ENCODE measurements around the gene TM7SF3.
"Not testable (repeated sequence)": the region's sequence is repeated elsewhere in the genome, so short reads cannot be mapped to it uniquely, and the experiment has no call there.

The TM7SF3 gene

DNA sequence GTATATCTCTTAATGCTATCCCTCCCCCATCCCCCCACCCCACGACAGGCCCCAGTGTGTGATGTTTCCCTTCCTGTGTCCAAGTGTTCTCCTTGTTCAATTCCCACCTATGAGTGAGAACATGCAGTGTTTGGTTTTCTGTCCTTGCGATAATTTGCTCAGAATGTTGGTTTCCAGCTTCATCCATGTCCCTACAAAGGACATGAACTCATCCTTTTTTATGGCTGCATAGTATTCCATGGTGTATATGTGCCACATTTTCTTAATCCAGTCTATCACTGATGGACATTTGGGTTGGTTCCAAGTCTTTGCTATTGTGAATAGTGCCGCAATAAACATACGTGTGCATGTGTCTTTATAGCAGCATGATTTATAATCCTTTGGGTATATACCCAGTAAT, 26.5 kb upstream of the TM7SF3 start:
- not testable (repeated sequence) for H3K4me3 ChIP-seq (ENCODE audit: extremely low read depth, insufficient read depth, low read length, poor library complexity, severe bottlenecking); H3K27ac ChIP-seq (ENCODE audit: low read depth, low read length, severe bottlenecking); H3K4me1 ChIP-seq (ENCODE audit: control insufficient read depth, insufficient read depth, low read length, poor library complexity, severe bottlenecking); H3K9me3 ChIP-seq (ENCODE audit: control insufficient read depth, low read length)
- H3K36me3 ChIP-seq (ENCODE audit: control insufficient read depth, insufficient read depth, low read length), result peaks cover 16% of the 10 kb centered on the region
- WGBS, 2 experiments (ENCODE audit: insufficient coverage in 2 of 2), result 86% methylated on average over 1 of the region's 4 CpGs; no CpG with 5 or more reads in 1 of the 2 experiments

DNA sequence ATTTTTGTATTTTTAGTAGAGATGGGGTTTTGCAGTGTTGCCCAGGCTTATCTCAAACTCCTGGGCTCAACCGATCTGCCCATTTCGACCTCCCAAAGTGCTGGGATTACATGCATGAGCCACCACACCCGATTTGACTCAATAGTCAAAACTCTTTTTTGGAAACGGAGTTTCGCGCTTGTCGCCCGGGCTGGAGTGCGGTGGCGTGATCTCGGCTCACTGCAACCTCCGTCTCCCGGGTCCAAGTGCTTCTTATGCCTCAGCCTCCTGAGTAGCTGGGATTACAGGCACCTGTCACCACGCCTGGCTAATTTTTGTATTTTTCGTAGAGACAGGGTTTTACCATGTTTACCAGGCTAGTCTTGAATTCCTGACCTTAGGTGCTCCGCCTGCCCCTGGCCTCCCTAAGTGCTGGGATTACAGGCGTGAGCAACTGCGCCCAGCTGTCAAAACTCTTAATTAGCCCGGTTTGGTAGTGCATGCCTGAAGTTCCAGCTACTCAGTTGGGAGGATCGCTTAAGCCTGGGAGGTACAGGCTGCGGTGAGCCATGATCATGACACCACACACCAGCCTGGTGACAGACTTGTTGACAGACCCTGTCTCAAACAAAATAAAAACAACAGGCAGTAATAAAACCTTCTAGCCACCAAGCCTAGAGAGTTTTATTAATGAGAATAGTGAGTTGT, 20.6 kb upstream of the TM7SF3 start:
- Histone ChIP-seq H3K4me1 (ENCODE audit: control insufficient read depth, insufficient read depth, low read length, poor library complexity, severe bottlenecking) (no peaks in the 10 kb centered on the region), H3K4me3 (ENCODE audit: extremely low read depth, insufficient read depth, low read length, poor library complexity, severe bottlenecking) (no peak overlapping the region), H3K36me3 (ENCODE audit: control insufficient read depth, insufficient read depth, low read length) (peaks cover 53% of the 10 kb centered on the region), H3K9me3 (ENCODE audit: control insufficient read depth, low read length) (peaks cover 4% of the 10 kb centered on the region), H3K27ac (ENCODE audit: low read depth, low read length, severe bottlenecking) (no peak overlapping the region)
- WGBS, 2 experiments (ENCODE audit: insufficient coverage in 2 of 2), result 93 to 97% methylated on average over 20 to 21 of the region's 21 CpGs

DNA sequence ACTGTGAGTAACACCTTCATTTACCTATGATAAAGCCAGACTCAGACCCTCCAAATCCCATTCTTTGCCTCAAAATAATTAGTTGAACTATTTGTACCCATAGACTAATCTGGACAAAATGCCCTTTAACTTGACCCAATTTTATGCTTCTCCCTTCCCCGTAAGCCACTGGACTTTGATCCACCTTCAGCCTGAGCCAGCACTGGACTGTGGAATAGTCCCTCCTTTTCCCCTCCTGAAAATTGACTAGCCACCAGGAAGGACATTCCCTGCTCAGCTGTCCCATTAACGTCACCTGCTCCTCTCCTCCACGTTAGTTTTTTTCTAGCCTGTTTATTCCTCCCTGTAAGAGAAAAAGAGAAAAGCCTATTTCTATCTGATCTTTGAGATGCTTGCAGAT, 18.5 kb upstream of the TM7SF3 start:
- 100% methylated on average over 1 of the region's 3 CpGs for WGBS, 2 experiments (ENCODE audit: insufficient coverage in 2 of 2)
- Histone ChIP-seq H3K4me3 (ENCODE audit: extremely low read depth, insufficient read depth, low read length, poor library complexity, severe bottlenecking) (no peak overlapping the region), H3K4me1 (ENCODE audit: control insufficient read depth, insufficient read depth, low read length, poor library complexity, severe bottlenecking) (no peaks in the 10 kb centered on the region), H3K9me3 (ENCODE audit: control insufficient read depth, low read length) (peaks cover 4% of the 10 kb centered on the region), H3K27ac (ENCODE audit: low read depth, low read length, severe bottlenecking) (no peak overlapping the region), H3K36me3 (ENCODE audit: control insufficient read depth, insufficient read depth, low read length) (peaks cover 60% of the 10 kb centered on the region)

- Histone ChIP-seq H3K9me3 (ENCODE audit: control insufficient read depth, low read length) (peaks cover 4% of the 10 kb centered on the region), H3K4me3 (ENCODE audit: extremely low read depth, insufficient read depth, low read length, poor library complexity, severe bottlenecking) (no peak overlapping the region), H3K36me3 (ENCODE audit: control insufficient read depth, insufficient read depth, low read length) (peaks cover 68% of the 10 kb centered on the region), H3K4me1 (ENCODE audit: control insufficient read depth, insufficient read depth, low read length, poor library complexity, severe bottlenecking) (no peaks in the 10 kb centered on the region), H3K27ac (ENCODE audit: low read depth, low read length, severe bottlenecking) (no peak overlapping the region)
- 80 to 100% methylated on average over 1 to 2 of the region's 3 CpGs for WGBS, 2 experiments (ENCODE audit: insufficient coverage in 2 of 2)
These were observed 17.3 kb upstream of the TM7SF3 start for GRCh38 chr12:27031531-27031930.

DNA sequence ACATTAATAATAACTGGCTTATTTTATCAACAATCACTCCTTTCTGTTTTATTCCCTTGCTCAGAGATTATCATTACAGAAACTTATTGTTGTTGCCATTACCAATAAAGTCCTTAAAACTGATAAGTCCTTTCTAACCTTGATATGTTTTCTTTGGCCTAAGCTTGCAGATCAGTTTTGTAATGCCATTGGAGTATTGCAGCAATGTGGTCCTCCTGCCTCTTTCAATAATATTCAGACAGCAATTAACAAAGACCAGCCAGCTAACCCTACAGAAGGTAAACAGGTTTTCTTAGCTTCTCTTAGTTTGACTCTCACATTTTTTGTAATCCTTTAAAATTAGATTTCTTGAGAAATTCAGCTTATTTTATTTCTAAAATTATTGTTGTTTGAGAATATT, 12.1 kb upstream of the TM7SF3 start:
- Histone ChIP-seq H3K4me1 (ENCODE audit: control insufficient read depth, insufficient read depth, low read length, poor library complexity, severe bottlenecking) (peaks cover 4% of the 10 kb centered on the region), H3K9me3 (ENCODE audit: control insufficient read depth, low read length) (no peaks in the 10 kb centered on the region), H3K4me3 (ENCODE audit: extremely low read depth, insufficient read depth, low read length, poor library complexity, severe bottlenecking) (no peak overlapping the region), H3K36me3 (ENCODE audit: control insufficient read depth, insufficient read depth, low read length) (peaks cover 41% of the 10 kb centered on the region), H3K27ac (ENCODE audit: low read depth, low read length, severe bottlenecking) (no peak overlapping the region)

- Histone ChIP-seq H3K4me1 (ENCODE audit: control insufficient read depth, insufficient read depth, low read length, poor library complexity, severe bottlenecking) (peaks cover 4% of the 10 kb centered on the region), H3K27ac (ENCODE audit: low read depth, low read length, severe bottlenecking) (no peak overlapping the region), H3K36me3 (ENCODE audit: control insufficient read depth, insufficient read depth, low read length) (peaks cover 31% of the 10 kb centered on the region), H3K4me3 (ENCODE audit: extremely low read depth, insufficient read depth, low read length, poor library complexity, severe bottlenecking) (no peak overlapping the region), H3K9me3 (ENCODE audit: control insufficient read depth, low read length) (no peaks in the 10 kb centered on the region)
- WGBS, 2 experiments (ENCODE audit: insufficient coverage in 2 of 2), result 88 to 100% methylated on average over 1 of the region's 1 CpG
These were observed 10.9 kb upstream of the TM7SF3 start for GRCh38 chr12:27025116-27025515.

- H3K9me3 ChIP-seq (ENCODE audit: control insufficient read depth, low read length), result no peaks in the 10 kb centered on the region
- WGBS, 2 experiments (ENCODE audit: insufficient coverage in 2 of 2), result no CpG with 5 or more reads among the region's 1 CpG
These were observed 10.1 kb upstream of the TM7SF3 start for GRCh38 chr12:27024291-27024690.

DNA sequence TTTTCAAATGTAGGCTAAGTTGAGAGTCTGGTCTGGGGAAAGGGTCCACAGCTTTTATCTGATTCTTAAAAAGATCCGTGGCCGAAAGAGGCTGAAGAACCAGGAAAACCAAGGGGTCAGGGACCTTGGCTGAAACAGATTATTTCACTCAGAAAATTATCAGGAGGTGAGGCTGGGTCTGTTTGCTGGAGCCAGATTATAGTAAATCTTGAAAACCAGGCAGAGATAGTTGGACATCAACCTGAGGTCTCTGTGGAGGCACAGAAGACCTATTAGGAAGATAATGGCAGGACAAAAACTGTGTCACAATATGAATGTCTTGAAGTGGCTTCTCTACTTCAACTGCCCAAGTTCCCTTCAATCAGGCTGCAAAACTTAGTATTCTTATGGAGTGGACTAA, 6.6 kb upstream of the TM7SF3 start:
- peaks cover 14% of the 10 kb centered on the region for H3K4me1 ChIP-seq (ENCODE audit: control insufficient read depth, insufficient read depth, low read length, poor library complexity, severe bottlenecking)
- H3K4me3 ChIP-seq (ENCODE audit: extremely low read depth, insufficient read depth, low read length, poor library complexity, severe bottlenecking), result no peak overlapping the region
- 85 to 100% methylated on average over 2 of the region's 2 CpGs for WGBS, 2 experiments (ENCODE audit: insufficient coverage in 2 of 2)
- H3K36me3 ChIP-seq (ENCODE audit: control insufficient read depth, insufficient read depth, low read length), result no peaks in the 10 kb centered on the region
- H3K9me3 ChIP-seq (ENCODE audit: control insufficient read depth, low read length), result no peaks in the 10 kb centered on the region
- no peak overlapping the region for H3K27ac ChIP-seq (ENCODE audit: low read depth, low read length, severe bottlenecking)

More at GRCh38 chr12:27024291-27024690, 10.1 kb upstream of the TM7SF3 start:
- H3K27ac ChIP-seq (ENCODE audit: low read depth, low read length, severe bottlenecking), result no peak overlapping the region
- peaks cover 4% of the 10 kb centered on the region for H3K4me1 ChIP-seq (ENCODE audit: control insufficient read depth, insufficient read depth, low read length, poor library complexity, severe bottlenecking)
- H3K4me3 ChIP-seq (ENCODE audit: extremely low read depth, insufficient read depth, low read length, poor library complexity, severe bottlenecking), result no peak overlapping the region
- H3K36me3 ChIP-seq (ENCODE audit: control insufficient read depth, insufficient read depth, low read length), result peaks cover 26% of the 10 kb centered on the region

- Histone ChIP-seq H3K4me1 (ENCODE audit: control insufficient read depth, insufficient read depth, low read length, poor library complexity, severe bottlenecking) (peaks cover 10% of the 10 kb centered on the region), H3K27ac (ENCODE audit: low read depth, low read length, severe bottlenecking) (no peak overlapping the region), H3K4me3 (ENCODE audit: extremely low read depth, insufficient read depth, low read length, poor library complexity, severe bottlenecking) (no peak overlapping the region), H3K9me3 (ENCODE audit: control insufficient read depth, low read length) (no peaks in the 10 kb centered on the region), H3K36me3 (ENCODE audit: control insufficient read depth, insufficient read depth, low read length) (no peaks in the 10 kb centered on the region)
- 86 to 100% methylated on average over 1 of the region's 1 CpG for WGBS, 2 experiments (ENCODE audit: insufficient coverage in 2 of 2)
These were observed 3.9 kb upstream of the TM7SF3 start for GRCh38 chr12:27018037-27018436.

GRCh38 chr12:27017163-27017823, 3.1 kb upstream of the TM7SF3 start:
- not testable (repeated sequence) for H3K4me3 ChIP-seq (ENCODE audit: extremely low read depth, insufficient read depth, low read length, poor library complexity, severe bottlenecking); H3K4me1 ChIP-seq (ENCODE audit: control insufficient read depth, insufficient read depth, low read length, poor library complexity, severe bottlenecking); H3K9me3 ChIP-seq (ENCODE audit: control insufficient read depth, low read length); H3K27ac ChIP-seq (ENCODE audit: low read depth, low read length, severe bottlenecking); H3K36me3 ChIP-seq (ENCODE audit: control insufficient read depth, insufficient read depth, low read length)
- WGBS, 2 experiments (ENCODE audit: insufficient coverage in 2 of 2), result 85 to 88% methylated on average over 1 to 4 of the region's 5 CpGs

DNA sequence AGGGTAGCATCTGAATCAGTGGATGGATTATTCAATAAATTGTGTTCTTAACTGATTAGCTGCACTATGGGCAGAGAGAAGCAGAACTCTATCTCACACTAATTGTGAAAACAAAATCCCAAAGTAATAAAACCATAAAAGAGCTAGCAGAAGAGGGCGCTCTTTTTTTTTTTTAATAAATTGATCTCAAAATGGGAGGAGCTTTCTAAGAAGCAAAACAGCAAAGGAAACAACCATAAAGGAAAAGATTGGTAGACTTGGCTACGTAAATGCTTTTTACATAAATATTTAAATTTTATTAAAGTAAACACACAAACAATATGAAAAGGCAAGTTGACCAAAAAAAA, 1.5 kb upstream of the TM7SF3 start:
- no peak overlapping the region for H3K4me3 ChIP-seq (ENCODE audit: extremely low read depth, insufficient read depth, low read length, poor library complexity, severe bottlenecking)
- H3K4me1 ChIP-seq (ENCODE audit: control insufficient read depth, insufficient read depth, low read length, poor library complexity, severe bottlenecking), result peaks cover 10% of the 10 kb centered on the region
- no CpG with 5 or more reads among the region's 2 CpGs for WGBS, 2 experiments (ENCODE audit: insufficient coverage in 2 of 2)
- H3K9me3 ChIP-seq (ENCODE audit: control insufficient read depth, low read length), result no peaks in the 10 kb centered on the region
- H3K27ac ChIP-seq (ENCODE audit: low read depth, low read length, severe bottlenecking), result no peak overlapping the region
- H3K36me3 ChIP-seq (ENCODE audit: control insufficient read depth, insufficient read depth, low read length), result no peaks in the 10 kb centered on the region
